Thoracic aorta (tissue), 2 donors: ENCODE results near the gene SPAG4. TPM values are rescaled to one million over a fixed set of nuclear protein-coding genes. Genes with fewer than 3 reads are reported as not detected.
A peak's percentile ranks its signal among the peaks of the same experiment; 100 is the strongest.

ENCODE experiments used
- ATAC-seq: fragments of 150-250 bp; one replicate; pipeline ENCODE4 v1.8.0; 2017; ENCODE audit warnings: low read depth; ENCODE audit not compliant: insufficient number of reproducible peaks, low FRiP score
- DNase-seq: peaks from one replicate; pipeline ENCODE4 v3.0.0-alpha.2; 2020; ENCODE audit warnings: low spot score
- H3K27ac ChIP-seq, 2 donors: fragments of 200-600 bp; sonication (generic); 1 replicate in 1 of 2; 2 replicates in 1 of 2; pipeline ENCODE4 v1.5.1; 2016; ENCODE audit warnings: mild to moderate bottlenecking in 2 of 2, moderate library complexity in 2 of 2
- H3K27me3 ChIP-seq: fragments of 200-600 bp; sonication (generic); replicated peaks from 2 replicates; pipeline ENCODE4 v1.6.0; 2016; ENCODE audit warnings: mild to moderate bottlenecking; ENCODE audit not compliant: insufficient read depth
- H3K36me3 ChIP-seq: fragments of 200-600 bp; sonication (generic); one replicate; pipeline ENCODE4 v1.5.1; 2016
- H3K4me1 ChIP-seq, 2 donors: fragments of 200-600 bp; sonication (generic); 1 replicate in 1 of 2; 2 replicates in 1 of 2; pipeline versions ENCODE4 v1.5.1 to v1.6.0; 2016; ENCODE audit warnings: low read depth in 2 of 2, mild to moderate bottlenecking in 1 of 2; ENCODE audit not compliant: control insufficient read depth in 1 of 2
- H3K4me3 ChIP-seq: fragments of 200-600 bp; sonication (generic); 2 replicates; pipeline ENCODE4 v1.5.1; 2016; ENCODE audit warnings: mild to moderate bottlenecking
- H3K9me3 ChIP-seq: fragments of 200-600 bp; sonication (generic); 2 replicates; pipeline ENCODE4 v1.5.1; 2016
- total RNA-seq, 2 donors: library from RNA; depleted of rRNA; stranded (reverse); fragments of >200 nt; gene quantifications; one replicate each; pipeline versions ENCODE4 v1.1.0 to v1.2.3, GENCODE V29; 2016
- TF ChIP-seq, protein P1 (sequence below): fragments of 200-600 bp; sonication (generic); IDR thresholded peaks from one replicate; pipeline ENCODE4 v1.5.1; 2019; ENCODE audit warnings: antibody characterized with exemption

Gene SPAG4
- total RNA-seq, 2 donors from 2014 or later: 1.5 TPM; not detected in 1

DNA sequence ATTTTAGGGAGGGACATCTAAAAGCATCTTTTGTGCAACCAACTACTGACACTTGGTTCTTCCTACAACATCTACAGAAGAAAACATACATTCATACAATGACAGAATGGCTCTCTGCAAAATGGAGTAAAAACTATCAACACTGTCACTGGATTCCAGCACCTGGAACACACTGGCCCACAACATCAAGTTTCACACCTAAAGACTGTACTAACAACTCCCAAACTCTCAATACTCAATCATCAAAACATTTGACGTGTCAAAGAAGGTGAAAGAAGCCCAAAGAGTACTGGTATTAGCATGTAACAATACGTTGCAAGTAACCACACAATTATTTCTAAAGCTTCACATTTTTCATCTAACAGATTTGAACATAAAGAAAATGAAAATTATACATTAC is 46.9 kb downstream of the SPAG4 start:
- Histone ChIP-seq H3K9me3 (no peaks in the 10 kb centered on the region), H3K4me3 (peak overlapping the region; percentile 85), H3K27me3 (no peaks in the 10 kb centered on the region), H3K27ac (peak overlapping the region; percentile 27 to 36), H3K36me3 (no peaks in the 10 kb centered on the region), H3K4me1 (peaks cover 26 to 53% of the 10 kb centered on the region in 2 donors)
- no peak for DNase-seq
- no peak for ATAC-seq
- TF ChIP-seq, protein P1, sequence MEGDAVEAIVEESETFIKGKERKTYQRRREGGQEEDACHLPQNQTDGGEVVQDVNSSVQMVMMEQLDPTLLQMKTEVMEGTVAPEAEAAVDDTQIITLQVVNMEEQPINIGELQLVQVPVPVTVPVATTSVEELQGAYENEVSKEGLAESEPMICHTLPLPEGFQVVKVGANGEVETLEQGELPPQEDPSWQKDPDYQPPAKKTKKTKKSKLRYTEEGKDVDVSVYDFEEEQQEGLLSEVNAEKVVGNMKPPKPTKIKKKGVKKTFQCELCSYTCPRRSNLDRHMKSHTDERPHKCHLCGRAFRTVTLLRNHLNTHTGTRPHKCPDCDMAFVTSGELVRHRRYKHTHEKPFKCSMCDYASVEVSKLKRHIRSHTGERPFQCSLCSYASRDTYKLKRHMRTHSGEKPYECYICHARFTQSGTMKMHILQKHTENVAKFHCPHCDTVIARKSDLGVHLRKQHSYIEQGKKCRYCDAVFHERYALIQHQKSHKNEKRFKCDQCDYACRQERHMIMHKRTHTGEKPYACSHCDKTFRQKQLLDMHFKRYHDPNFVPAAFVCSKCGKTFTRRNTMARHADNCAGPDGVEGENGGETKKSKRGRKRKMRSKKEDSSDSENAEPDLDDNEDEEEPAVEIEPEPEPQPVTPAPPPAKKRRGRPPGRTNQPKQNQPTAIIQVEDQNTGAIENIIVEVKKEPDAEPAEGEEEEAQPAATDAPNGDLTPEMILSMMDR: no peak

GRCh38 chr20:35663516-35664465 is 48.2 kb downstream of the SPAG4 start:
- no peaks in the 10 kb centered on the region for H3K27me3 ChIP-seq
- ATAC-seq: no peak
- TF ChIP-seq, protein P1: no peak
- no peak for DNase-seq
- H3K4me3 ChIP-seq: peak overlapping the region; percentile 85
- peaks cover 26 to 43% of the 10 kb centered on the region in 2 donors for H3K4me1 ChIP-seq
- peak overlapping the region; percentile 92 to 97 for H3K27ac ChIP-seq
- H3K9me3 ChIP-seq: no peaks in the 10 kb centered on the region
- H3K36me3 ChIP-seq: no peaks in the 10 kb centered on the region

DNA sequence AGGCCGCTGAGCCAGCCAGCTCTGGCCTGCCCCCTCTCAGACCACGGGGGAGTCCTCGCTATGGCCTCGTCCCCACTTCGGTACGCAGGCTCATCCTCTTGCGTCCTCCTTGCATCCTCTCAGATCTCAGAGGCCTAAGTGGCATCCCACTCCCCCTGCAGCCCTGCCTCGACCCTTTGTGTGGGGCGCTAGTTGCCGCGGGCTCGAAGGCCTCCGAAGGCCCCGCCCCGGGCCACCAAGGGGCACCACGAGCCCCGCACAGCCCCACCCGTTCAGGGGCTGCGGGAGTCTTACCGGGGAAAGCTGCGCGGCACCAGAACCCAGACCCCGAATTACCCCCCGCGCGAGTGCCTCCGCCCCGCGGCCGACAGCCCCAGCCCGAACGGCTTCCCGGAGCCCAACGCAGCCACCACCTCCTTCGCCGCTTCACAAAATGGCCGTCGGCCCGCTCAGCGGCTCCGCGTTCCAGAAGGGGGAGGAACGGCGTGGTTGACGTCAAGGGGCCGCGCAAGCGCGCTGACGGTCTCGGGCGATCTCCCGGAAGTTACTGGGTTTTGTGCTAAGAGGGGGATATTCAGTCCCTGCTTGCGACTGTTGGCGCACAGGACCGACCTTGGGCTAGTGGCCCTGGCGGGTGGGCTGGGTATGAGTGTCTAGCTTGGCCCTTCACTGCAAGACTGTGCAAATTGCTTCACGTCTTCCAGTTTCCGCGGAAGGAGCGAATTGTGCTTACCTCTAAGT is 49.0 kb downstream of the SPAG4 start, which contains the start of the genes CPNE1 and RBM12:
TSS of gene CPNE1 (minus strand) at position 435 of the 741 bp plus-strand sequence. CDS start 31,977 bp downstream, outside the sequence.
TSS of gene RBM12 (minus strand) at position 435 of the 741 bp plus-strand sequence. CDS start 9,578 bp downstream, outside the sequence.
- peak within 1 kb of the TSS; percentile 85 for H3K4me3 ChIP-seq
- TF ChIP-seq, protein P1: no peak
- ATAC-seq: peak; percentile 96

GRCh38 chr20:35665949-35666288 is 50.3 kb downstream of the SPAG4 start:
- TF ChIP-seq, protein P1: no peak
- ATAC-seq (no peak), DNase-seq (no peak)
- H3K9me3 ChIP-seq: no peaks in the 10 kb centered on the region
- no peaks in the 10 kb centered on the region for H3K27me3 ChIP-seq
- peaks cover 15 to 24% of the 10 kb centered on the region in 2 donors for H3K4me1 ChIP-seq
- no peak overlapping the region for H3K4me3 ChIP-seq
- H3K27ac ChIP-seq: no peak overlapping the region
- H3K36me3 ChIP-seq: peaks cover 9% of the 10 kb centered on the region

More for the DNA sequence above, 49.0 kb downstream of the SPAG4 start, which contains the start of the genes CPNE1 and RBM12:
- H3K27ac ChIP-seq: peak within 1 kb of the TSS; percentile 92 to 97
- no peaks in the 10 kb centered on the region for H3K9me3 ChIP-seq
- peak; percentile 55 for DNase-seq
- peaks cover 4% of the 10 kb centered on the region for H3K36me3 ChIP-seq
- peaks cover 23 to 37% of the 10 kb centered on the region in 2 donors for H3K4me1 ChIP-seq
- H3K27me3 ChIP-seq: no peaks in the 10 kb centered on the region

DNA sequence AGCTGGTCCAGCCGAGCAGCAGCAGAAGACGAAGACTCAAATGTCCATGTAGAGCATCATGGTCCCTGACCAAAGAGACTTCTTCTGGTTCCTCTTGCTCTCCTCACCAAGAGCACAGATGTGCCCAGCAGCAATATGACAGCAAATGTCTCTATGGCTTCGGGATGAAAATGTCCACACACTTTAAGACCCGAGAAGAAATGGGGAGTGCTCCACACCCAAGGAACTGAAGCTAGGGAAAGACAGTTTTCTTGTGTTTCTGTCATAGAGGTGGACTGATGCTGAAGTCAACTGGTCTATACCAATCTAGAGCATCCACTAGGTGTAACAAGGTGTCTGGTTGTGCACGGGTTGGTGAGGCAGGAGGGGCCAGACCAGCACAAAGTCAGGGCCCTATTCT is 53.6 kb downstream of the SPAG4 start:
- no peak overlapping the region for H3K4me3 ChIP-seq
- no peak for DNase-seq
- no peak for ATAC-seq
- TF ChIP-seq, protein P1: no peak
- H3K27ac ChIP-seq: no peak overlapping the region
- H3K9me3 ChIP-seq: no peaks in the 10 kb centered on the region
- H3K36me3 ChIP-seq: peaks cover 36% of the 10 kb centered on the region
- no peaks in the 10 kb centered on the region for H3K4me1 ChIP-seq
- no peaks in the 10 kb centered on the region for H3K27me3 ChIP-seq
